ENCODE measurements around the gene NFIA. TPM values are rescaled to one million over a fixed set of nuclear protein-coding genes. Genes with fewer than 3 reads are reported as not detected.

Gene NFIA
- total and polyA plus RNA-seq, 2 of the 13 experiments (the other 11 are each of a cell fraction or from before 2014, with no cell fraction given), result 14.7 to 28.5 TPM

DNA sequence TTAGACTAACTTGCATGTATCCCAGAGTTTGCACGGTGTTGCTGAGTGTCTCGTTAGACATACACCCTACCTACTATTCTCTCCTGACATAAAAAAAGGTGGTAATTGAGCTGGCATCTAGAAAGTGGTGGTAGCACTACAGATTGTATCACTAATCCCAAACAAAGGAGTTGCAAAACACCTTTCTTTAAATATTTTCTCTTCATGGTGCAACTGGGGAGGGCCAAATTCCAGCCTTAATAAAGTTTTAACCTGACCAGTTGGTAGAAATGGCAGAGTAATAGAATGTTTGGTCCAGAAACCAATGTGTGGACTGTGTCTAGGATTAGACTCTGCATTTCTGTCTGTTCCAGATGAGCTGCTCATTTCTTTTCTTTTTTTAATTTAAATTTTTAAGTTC is 40.0 kb downstream of the NFIA start (continued):
- no peak for TF ChIP-seq CCAR2 (optimal IDR thresholded peaks at IDR 0.05; ENCODE audit: low read depth, low read length)
- TF ChIP-seq SMYD3 (CRISPR knock-in tag; IDR thresholded peaks at IDR 0.05), result no peak
- TF ChIP-seq HDAC2 (CRISPR knock-in tag; IDR thresholded peaks at IDR 0.05), result 0 out of 2 replicates have a peak, but pooled peaks have one; percentile 15
- TF ChIP-seq NR2C2 (CRISPR knock-in tag; IDR thresholded peaks at IDR 0.05; ENCODE audit: borderline replicate concordance), result no peak
- no peak for TF ChIP-seq ZNF263 (CRISPR knock-in tag; IDR thresholded peaks at IDR 0.05)
- TF ChIP-seq SP140L (CRISPR knock-in tag; IDR thresholded peaks at IDR 0.05; ENCODE audit: borderline replicate concordance), result no peak
- TF ChIP-seq ISX (CRISPR knock-in tag; conservative IDR thresholded peaks at IDR 0.05), result no peak
- no peak for TF ChIP-seq U2AF1 (optimal IDR thresholded peaks at IDR 0.05; ENCODE audit: low read depth, low read length)
- no peak for TF ChIP-seq ZBTB7A (CRISPR knock-in tag; IDR thresholded peaks at IDR 0.05)
- no peak for TF ChIP-seq SMARCE1 (IDR thresholded peaks at IDR 0.05; ENCODE audit: borderline replicate concordance)
- no peak for TF ChIP-seq KAT2B (IDR thresholded peaks at IDR 0.05; ENCODE audit: borderline replicate concordance, low read depth, low read length)
- TF ChIP-seq RAD51 (IDR thresholded peaks at IDR 0.05; ENCODE audit: borderline replicate concordance), result no peak
- no peak for TF ChIP-seq ZNF782 (CRISPR knock-in tag; IDR thresholded peaks at IDR 0.05; ENCODE audit: borderline replicate concordance)
- TF ChIP-seq RXRB (CRISPR knock-in tag; IDR thresholded peaks at IDR 0.05; ENCODE audit: borderline replicate concordance), result peak; percentile 12; the same call in 1 of the 2 replicates
- TF ChIP-seq CREB1 (IDR thresholded peaks at IDR 0.05), result no peak
- peak; percentile 55 for TF ChIP-seq CREB1 (CRISPR knock-in tag; IDR thresholded peaks at IDR 0.05)
- TF ChIP-seq HOXA5 (CRISPR knock-in tag; IDR thresholded peaks at IDR 0.05), result no peak
- TF ChIP-seq ZNF205 (CRISPR knock-in tag; IDR thresholded peaks at IDR 0.05), result no peak
- no peak for TF ChIP-seq ZNF143 (CRISPR knock-in tag; IDR thresholded peaks at IDR 0.05)
- TF ChIP-seq NR2F6 (IDR thresholded peaks at IDR 0.05), result peak; percentile 28; the same call in 1 of the 2 replicates
- TF ChIP-seq NR2F6 (CRISPR knock-in tag; IDR thresholded peaks at IDR 0.05), result no peak
- no peak for TF ChIP-seq AGO1 (IDR thresholded peaks at IDR 0.05; ENCODE audit: low read depth, low read length, poor library complexity, severe bottlenecking)
- no peak for TF ChIP-seq ZSCAN22 (CRISPR knock-in tag; IDR thresholded peaks at IDR 0.05)
- TF ChIP-seq, protein P1, sequence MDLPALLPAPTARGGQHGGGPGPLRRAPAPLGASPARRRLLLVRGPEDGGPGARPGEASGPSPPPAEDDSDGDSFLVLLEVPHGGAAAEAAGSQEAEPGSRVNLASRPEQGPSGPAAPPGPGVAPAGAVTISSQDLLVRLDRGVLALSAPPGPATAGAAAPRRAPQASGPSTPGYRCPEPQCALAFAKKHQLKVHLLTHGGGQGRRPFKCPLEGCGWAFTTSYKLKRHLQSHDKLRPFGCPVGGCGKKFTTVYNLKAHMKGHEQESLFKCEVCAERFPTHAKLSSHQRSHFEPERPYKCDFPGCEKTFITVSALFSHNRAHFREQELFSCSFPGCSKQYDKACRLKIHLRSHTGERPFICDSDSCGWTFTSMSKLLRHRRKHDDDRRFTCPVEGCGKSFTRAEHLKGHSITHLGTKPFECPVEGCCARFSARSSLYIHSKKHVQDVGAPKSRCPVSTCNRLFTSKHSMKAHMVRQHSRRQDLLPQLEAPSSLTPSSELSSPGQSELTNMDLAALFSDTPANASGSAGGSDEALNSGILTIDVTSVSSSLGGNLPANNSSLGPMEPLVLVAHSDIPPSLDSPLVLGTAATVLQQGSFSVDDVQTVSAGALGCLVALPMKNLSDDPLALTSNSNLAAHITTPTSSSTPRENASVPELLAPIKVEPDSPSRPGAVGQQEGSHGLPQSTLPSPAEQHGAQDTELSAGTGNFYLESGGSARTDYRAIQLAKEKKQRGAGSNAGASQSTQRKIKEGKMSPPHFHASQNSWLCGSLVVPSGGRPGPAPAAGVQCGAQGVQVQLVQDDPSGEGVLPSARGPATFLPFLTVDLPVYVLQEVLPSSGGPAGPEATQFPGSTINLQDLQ (CRISPR knock-in tag; IDR thresholded peaks at IDR 0.05), result no peak
- no peak for TF ChIP-seq ZNF260 (CRISPR knock-in tag; IDR thresholded peaks at IDR 0.05; ENCODE audit: borderline replicate concordance, low read depth)
- TF ChIP-seq GATA4 (IDR thresholded peaks at IDR 0.05; ENCODE audit: borderline replicate concordance, low read depth), result no peak
- no peak for TF ChIP-seq TOPORS (CRISPR knock-in tag; IDR thresholded peaks at IDR 0.05)
- no peak for TF ChIP-seq KDM3A (CRISPR knock-in tag; IDR thresholded peaks at IDR 0.05; ENCODE audit: low read depth)
- TF ChIP-seq ZNF761 (CRISPR knock-in tag; conservative IDR thresholded peaks at IDR 0.05), result no peak
- no peak for TF ChIP-seq MAF1 (CRISPR knock-in tag; IDR thresholded peaks at IDR 0.05; ENCODE audit: borderline replicate concordance)
- no peak for TF ChIP-seq KLF12 (CRISPR knock-in tag; IDR thresholded peaks at IDR 0.05; ENCODE audit: borderline replicate concordance)
- peak; percentile 65; the same call in 1 of the 2 replicates for TF ChIP-seq ISL2 (CRISPR knock-in tag; IDR thresholded peaks at IDR 0.05)
- TF ChIP-seq KAT8 (CRISPR knock-in tag; IDR thresholded peaks at IDR 0.05), result no peak
- TF ChIP-seq ZFP1 (CRISPR knock-in tag; IDR thresholded peaks at IDR 0.05), result 0 out of 2 replicates have a peak, but pooled peaks have one; percentile 41
- TF ChIP-seq TBX2 (CRISPR knock-in tag; IDR thresholded peaks at IDR 0.05; ENCODE audit: borderline replicate concordance), result peak; percentile 64
- TF ChIP-seq ZNF484 (CRISPR knock-in tag; IDR thresholded peaks at IDR 0.05; ENCODE audit: borderline replicate concordance, low read depth), result no peak
